ENCODE measurements around the gene DGCR2. TPM values are rescaled to one million over a fixed set of nuclear protein-coding genes. Genes with fewer than 3 reads are reported as not detected.
"Not testable (repeated sequence)": the region's sequence is repeated elsewhere in the genome, so short reads cannot be mapped to it uniquely, and the experiment has no call there.

The DGCR2 gene
- polyA plus RNA-seq, 1 donor, result 49.1 TPM

- no peak for DNase-seq
These were observed 63.3 kb downstream of the DGCR2 start for GRCh38 chr22:19058713-19059451.

- DNase-seq, result no peak
These were observed 64.2 kb downstream of the DGCR2 start for GRCh38 chr22:19057999-19058491.

- DNase-seq, result no peak
These were observed 64.7 kb downstream of the DGCR2 start for GRCh38 chr22:19057539-19057938.

GRCh38 chr22:19056951-19057401 is 65.2 kb downstream of the DGCR2 start:
- no peak for DNase-seq

- DNase-seq, result no peak
These were observed 66.4 kb downstream of the DGCR2 start for GRCh38 chr22:19055801-19056200.

GRCh38 chr22:19052941-19053541 is 69.2 kb downstream of the DGCR2 start:
- DNase-seq, result no peak

GRCh38 chr22:19051381-19052072 is 70.7 kb downstream of the DGCR2 start:
- DNase-seq, result no peak

- not testable (repeated sequence) for DNase-seq
These were observed 71.4 kb downstream of the DGCR2 start for GRCh38 chr22:19050847-19051246.

GRCh38 chr22:19050117-19050516 is 72.1 kb downstream of the DGCR2 start:
- DNase-seq, result no peak

- DNase-seq, result no peak
These were observed 73.7 kb downstream of the DGCR2 start for GRCh38 chr22:19048531-19048930.

GRCh38 chr22:19047993-19048392 is 74.2 kb downstream of the DGCR2 start:
- DNase-seq, result no peak

- DNase-seq, result no peak
These were observed 75.2 kb downstream of the DGCR2 start for GRCh38 chr22:19046719-19047609.

GRCh38 chr22:19046287-19046686 is 75.9 kb downstream of the DGCR2 start:
- no peak for DNase-seq

GRCh38 chr22:19045094-19045493 is 77.1 kb downstream of the DGCR2 start:
- no peak for DNase-seq

- no peak for DNase-seq
These were observed 77.8 kb downstream of the DGCR2 start for GRCh38 chr22:19044381-19044780.

- DNase-seq, result no peak
These were observed 78.8 kb downstream of the DGCR2 start for GRCh38 chr22:19043121-19044085.

GRCh38 chr22:19042285-19043120 is 79.7 kb downstream of the DGCR2 start:
- no peak for DNase-seq

- DNase-seq, result no peak
These were observed 80.5 kb downstream of the DGCR2 start for GRCh38 chr22:19041704-19042074.

GRCh38 chr22:19040888-19041703 is 81.1 kb downstream of the DGCR2 start:
- no peak for DNase-seq
